ENCODE data around the gene ERP44. TPM values are rescaled to one million over a fixed set of nuclear protein-coding genes. Genes with fewer than 3 reads are reported as not detected.

The ERP44 gene
- total and polyA plus RNA-seq, 2 experiments from 2014 or later: 40.6 to 52.1 TPM

GRCh38 chr9:100086097-100086635 lies 12.6 kb downstream of the ERP44 start:
- peaks cover 77% of the 10 kb centered on the region for H4K20me1 ChIP-seq (ENCODE audit: insufficient read depth, poor library complexity, severe bottlenecking)
- 88% methylated on average over 3 of the region's 3 CpGs for WGBS (ENCODE audit: low lambda C conversion rate, missing lambda C conversion rate)

GRCh38 chr9:100084734-100085133 lies 14.1 kb downstream of the ERP44 start:
- peaks cover 99% of the 10 kb centered on the region for H3K79me2 ChIP-seq
- WGBS (ENCODE audit: low lambda C conversion rate, missing lambda C conversion rate): 96% methylated on average over 5 of the region's 5 CpGs
- no peaks in the 10 kb centered on the region for H3K9me2 ChIP-seq (replicated peaks; ENCODE audit: insufficient read depth)
- peaks cover 76% of the 10 kb centered on the region for H4K20me1 ChIP-seq (ENCODE audit: insufficient read depth, poor library complexity, severe bottlenecking)
- H3K4me2 ChIP-seq: no peak overlapping the region
- H3K9me3 ChIP-seq (ENCODE audit: low read depth): no peaks in the 10 kb centered on the region
- no peak overlapping the region for H3K27ac ChIP-seq
- H3K4me1 ChIP-seq (ENCODE audit: insufficient read depth): no peaks in the 10 kb centered on the region
- no peak overlapping the region for H3K4me3 ChIP-seq
- no peak overlapping the region for H2AFZ ChIP-seq
- TF ChIP-seq CTCF (IDR thresholded peaks at IDR 0.05; ENCODE audit: poor library complexity): no peak
- TF ChIP-seq EZH2phosphoT487 (IDR thresholded peaks at IDR 0.05; ENCODE audit: low read depth, severe bottlenecking, unreplicated experiment): no peak
- TF ChIP-seq EZH2 (IDR thresholded peaks at IDR 0.05; ENCODE audit: borderline replicate concordance): no peak
- DNase-seq (ENCODE audit: low spot score): no peak
- H3K27me3 ChIP-seq: no peaks in the 10 kb centered on the region
- no peaks in the 10 kb centered on the region for H3K36me3 ChIP-seq (replicated peaks; ENCODE audit: insufficient read depth, low read depth)

More at GRCh38 chr9:100086097-100086635, 12.6 kb downstream of the ERP44 start:
- Histone ChIP-seq H3K27me3 (no peaks in the 10 kb centered on the region), H3K36me3 (replicated peaks; ENCODE audit: insufficient read depth, low read depth) (no peaks in the 10 kb centered on the region), H3K79me2 (peaks cover 99% of the 10 kb centered on the region), H3K4me1 (ENCODE audit: insufficient read depth) (no peaks in the 10 kb centered on the region), H3K4me3 (no peak overlapping the region), H3K4me2 (no peak overlapping the region), H3K9me3 (ENCODE audit: low read depth) (no peaks in the 10 kb centered on the region), H2AFZ (no peak overlapping the region), H3K27ac (no peak overlapping the region), H3K9me2 (replicated peaks; ENCODE audit: insufficient read depth) (no peaks in the 10 kb centered on the region)
- DNase-seq (ENCODE audit: low spot score): no peak
- TF ChIP-seq EZH2phosphoT487 (IDR thresholded peaks at IDR 0.05; ENCODE audit: low read depth, severe bottlenecking, unreplicated experiment): no peak
- TF ChIP-seq CTCF (IDR thresholded peaks at IDR 0.05; ENCODE audit: poor library complexity): no peak
- TF ChIP-seq EZH2 (IDR thresholded peaks at IDR 0.05; ENCODE audit: borderline replicate concordance): no peak

- no peak overlapping the region for H2AFZ ChIP-seq
- H3K79me2 ChIP-seq: peaks cover 97% of the 10 kb centered on the region
- H3K4me1 ChIP-seq (ENCODE audit: insufficient read depth): no peaks in the 10 kb centered on the region
- WGBS (ENCODE audit: low lambda C conversion rate, missing lambda C conversion rate): 100% methylated on average over 1 of the region's 1 CpG
- no peak for DNase-seq (ENCODE audit: low spot score)
- TF ChIP-seq EZH2 (IDR thresholded peaks at IDR 0.05; ENCODE audit: borderline replicate concordance) (no peak), CTCF (IDR thresholded peaks at IDR 0.05; ENCODE audit: poor library complexity) (no peak), EZH2phosphoT487 (IDR thresholded peaks at IDR 0.05; ENCODE audit: low read depth, severe bottlenecking, unreplicated experiment) (no peak)
- no peak overlapping the region for H3K27ac ChIP-seq
- no peaks in the 10 kb centered on the region for H3K9me3 ChIP-seq (ENCODE audit: low read depth)
- no peaks in the 10 kb centered on the region for H3K27me3 ChIP-seq
- no peak overlapping the region for H3K4me2 ChIP-seq
- no peak overlapping the region for H3K4me3 ChIP-seq
- no peaks in the 10 kb centered on the region for H3K36me3 ChIP-seq (replicated peaks; ENCODE audit: insufficient read depth, low read depth)
- peaks cover 76% of the 10 kb centered on the region for H4K20me1 ChIP-seq (ENCODE audit: insufficient read depth, poor library complexity, severe bottlenecking)
- no peaks in the 10 kb centered on the region for H3K9me2 ChIP-seq (replicated peaks; ENCODE audit: insufficient read depth)
Observed at GRCh38 chr9:100084128-100084453, 14.7 kb downstream of the ERP44 start.

All from hepatocyte (in vitro differentiated cells).